ENCODE data around the gene CIB4.

The CIB4 gene

DNA sequence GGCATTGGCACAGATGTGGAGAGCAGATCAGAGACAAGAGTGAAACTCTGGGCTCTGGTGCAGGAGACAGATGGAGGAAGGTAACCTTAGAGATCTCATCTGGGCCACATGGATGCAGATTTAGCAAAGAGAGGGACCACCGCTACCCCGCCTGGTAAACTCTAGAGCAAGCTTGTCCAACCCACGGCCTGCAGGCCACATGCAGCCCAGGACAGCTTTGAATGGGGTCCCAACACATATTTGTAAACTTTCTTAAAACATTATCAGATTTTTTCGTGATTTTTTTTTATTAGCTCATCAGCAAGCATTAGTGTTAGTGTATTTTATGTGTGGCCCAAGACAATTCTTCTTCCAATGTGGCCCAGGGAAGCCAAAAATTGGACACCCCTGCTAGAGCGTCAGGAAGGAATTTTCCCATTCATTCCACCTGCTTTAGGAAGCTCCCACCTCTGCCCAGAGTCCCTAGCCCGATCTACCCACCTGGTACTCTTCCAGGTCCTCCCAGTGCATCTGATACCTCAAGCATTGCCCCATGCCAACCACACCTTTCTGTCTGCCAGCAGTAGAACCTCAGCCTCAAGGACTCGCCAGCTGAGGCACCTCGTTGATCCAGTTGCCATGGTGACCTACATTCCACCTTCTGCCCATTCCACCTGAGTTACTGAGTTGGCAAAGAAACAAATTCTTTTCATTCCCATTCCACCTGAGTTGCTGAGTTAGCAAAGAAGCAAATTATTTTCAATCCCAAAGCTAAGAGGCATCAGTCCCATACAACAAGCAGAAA lies at the start of gene CIB4:
CIB4 (minus strand) TSS at position 586 of the 784 bp plus-strand sequence; CDS start at position 534, 52 bp downstream.
- no peak for DNase-seq (ENCODE audit: low read depth in 2 of 2)

DNA sequence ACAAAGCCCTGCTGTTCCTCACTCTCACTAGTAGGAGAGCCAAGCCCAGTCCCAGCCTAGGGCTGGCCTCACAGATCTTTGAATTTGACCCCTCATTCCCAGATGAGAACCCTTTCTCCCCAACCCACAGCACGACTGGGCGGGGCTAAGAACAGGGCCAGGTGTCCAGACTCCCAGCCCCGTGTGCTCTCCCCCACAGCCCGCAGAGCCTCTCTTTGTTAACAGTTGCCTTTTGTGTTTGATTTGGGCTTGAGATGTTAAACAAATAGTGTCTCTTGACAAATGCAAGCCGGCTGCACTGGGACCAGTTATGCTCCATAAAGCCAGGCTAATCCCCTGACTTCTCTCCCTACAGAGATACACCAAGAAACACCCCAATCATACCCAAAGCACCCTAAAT lies 46.6 kb upstream of the CIB4 start:
- no peak for DNase-seq (ENCODE audit: low read depth in 2 of 2)

DNA sequence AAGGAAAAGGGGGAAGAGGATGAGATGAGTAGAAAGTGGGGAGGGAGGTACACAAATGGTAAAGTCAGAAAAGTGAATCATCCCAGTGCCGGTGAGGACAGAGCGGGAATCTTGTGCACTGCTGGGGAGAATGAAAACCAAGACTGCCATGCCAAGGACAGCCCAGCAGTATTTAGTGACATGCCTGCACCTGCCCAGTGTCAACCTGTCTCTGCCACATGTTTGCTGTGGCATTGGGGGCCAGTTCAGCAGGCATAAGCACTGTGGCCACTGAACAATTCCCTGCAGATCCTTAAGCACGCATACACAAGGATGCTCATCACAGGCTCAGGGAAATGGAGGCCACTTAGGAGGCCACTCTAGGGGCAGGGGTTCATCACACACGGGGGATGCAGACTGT lies 46.2 kb upstream of the CIB4 start:
- DNase-seq (ENCODE audit: low read depth in 2 of 2) = no peak

DNA sequence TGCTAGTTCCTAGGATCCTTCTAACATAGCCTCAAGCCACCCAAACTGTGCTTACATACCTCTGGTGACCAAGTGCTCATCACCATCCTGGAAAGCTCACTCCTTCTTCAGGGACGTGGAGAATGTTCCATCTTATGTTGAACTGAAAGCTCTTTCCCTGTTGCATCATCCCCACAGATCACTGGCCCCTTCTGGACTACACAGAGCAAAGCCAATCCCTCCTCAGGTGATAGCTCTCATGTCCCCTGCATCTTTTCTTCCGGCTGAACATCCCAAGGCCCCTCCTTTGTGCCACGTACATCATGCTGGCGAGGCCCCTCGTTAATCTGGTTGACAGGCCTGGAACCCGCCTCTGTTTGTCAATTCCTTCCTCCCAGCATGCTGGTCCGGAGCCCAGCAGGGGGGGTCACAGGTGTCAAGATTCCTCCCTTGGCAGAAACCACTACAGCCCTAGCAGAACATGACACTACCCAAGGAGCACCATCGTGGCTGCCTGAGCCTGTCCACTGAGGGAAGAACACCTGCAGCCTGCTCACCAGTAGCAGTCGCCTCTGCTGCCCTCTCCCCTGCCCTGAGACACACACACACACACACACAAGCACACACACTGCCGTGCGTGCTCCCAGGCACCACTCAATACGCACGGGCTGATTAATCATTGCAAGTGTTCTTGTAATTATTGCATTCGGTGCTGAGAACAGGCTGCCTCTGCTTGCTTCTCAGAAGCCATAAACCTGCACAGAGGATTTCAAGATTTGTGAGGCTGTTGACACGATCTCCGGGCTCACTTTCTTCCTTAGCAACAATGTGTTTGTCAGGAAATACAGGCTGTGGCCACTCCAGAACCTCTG lies 45.0 kb upstream of the CIB4 start:
- no peak for DNase-seq (ENCODE audit: low read depth in 2 of 2)

DNA sequence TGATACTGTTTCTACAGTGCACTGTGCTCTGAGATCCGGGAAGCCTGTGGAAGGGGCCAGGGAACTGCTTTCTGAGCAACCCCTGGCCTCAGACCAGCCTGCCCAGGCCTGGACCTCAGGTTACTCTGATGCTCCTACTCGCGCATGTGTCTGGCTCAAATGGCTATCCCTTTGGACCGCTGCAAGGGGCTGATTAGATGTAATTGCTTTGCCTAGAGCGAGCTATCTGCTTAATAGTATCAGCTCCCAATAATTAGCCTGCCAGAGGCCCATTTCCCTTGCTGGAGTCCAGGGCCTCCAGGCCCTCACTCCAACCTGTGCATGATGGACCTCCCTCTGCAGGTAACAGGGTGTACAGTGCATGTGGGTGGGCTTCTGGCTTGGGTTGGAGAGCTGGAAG lies 44.2 kb upstream of the CIB4 start:
- DNase-seq (ENCODE audit: low read depth in 2 of 2) = no peak

DNA sequence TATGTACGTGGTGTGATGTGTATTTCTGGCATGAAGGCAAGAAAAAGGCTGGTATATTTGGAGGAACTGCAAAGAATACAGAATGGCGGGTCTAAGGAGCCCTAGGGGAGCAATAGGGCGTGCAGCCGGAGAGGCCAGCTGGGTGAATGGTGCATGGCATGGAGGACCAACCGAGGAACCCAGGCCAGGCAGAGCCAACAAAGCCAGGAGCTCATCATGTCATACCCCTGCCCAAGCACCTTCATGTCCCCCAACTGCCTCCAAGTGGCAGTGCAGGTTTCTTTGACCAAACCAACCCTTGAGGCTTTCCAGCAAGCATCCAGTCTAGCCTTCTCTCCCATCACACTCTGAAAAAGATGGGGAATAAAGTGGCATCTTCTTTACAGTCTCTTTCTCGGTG lies 42.4 kb upstream of the CIB4 start:
- no peak for DNase-seq (ENCODE audit: low read depth in 2 of 2)

DNA sequence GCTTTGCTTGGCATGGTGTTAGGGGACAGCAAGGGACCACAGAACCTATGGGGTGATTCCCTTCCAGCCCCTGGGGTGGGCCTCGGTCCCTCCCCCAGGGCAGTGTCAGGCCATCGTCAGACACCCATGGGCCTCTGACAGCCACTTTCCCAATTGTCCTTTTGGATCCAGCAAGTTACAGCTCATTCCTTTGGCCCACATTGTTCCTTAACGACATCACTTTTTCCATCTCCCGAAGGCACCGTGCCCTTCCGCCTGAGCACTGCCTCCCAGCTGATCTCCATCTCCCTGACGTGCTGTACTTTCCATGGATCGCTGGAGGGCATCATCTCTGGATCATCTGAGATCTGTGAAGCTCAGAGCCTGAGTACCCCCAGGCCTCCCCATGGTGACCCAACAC lies 41.0 kb upstream of the CIB4 start:
- no peak for DNase-seq (ENCODE audit: low read depth in 2 of 2)

DNA sequence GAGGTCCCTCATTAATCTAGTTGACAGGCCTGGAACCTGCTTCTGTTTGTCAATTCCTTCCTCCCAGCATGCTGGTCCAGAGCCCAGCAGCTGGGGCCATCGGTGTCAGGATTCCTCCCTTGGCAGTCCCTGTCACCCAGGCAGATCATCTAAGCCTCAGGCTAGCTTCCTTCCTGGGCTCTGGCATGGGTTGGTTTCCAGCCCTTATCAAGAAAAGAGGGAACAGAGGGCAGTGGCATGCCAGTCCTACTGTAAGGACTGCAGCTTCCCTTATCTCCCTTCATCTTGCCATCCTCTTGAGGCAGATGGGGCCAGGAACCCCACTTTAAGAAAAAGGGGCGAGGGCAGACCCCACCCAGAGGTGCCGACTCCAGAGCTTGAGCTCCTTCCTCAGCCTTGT lies 40.5 kb upstream of the CIB4 start:
- no peak for DNase-seq (ENCODE audit: low read depth in 2 of 2)

DNA sequence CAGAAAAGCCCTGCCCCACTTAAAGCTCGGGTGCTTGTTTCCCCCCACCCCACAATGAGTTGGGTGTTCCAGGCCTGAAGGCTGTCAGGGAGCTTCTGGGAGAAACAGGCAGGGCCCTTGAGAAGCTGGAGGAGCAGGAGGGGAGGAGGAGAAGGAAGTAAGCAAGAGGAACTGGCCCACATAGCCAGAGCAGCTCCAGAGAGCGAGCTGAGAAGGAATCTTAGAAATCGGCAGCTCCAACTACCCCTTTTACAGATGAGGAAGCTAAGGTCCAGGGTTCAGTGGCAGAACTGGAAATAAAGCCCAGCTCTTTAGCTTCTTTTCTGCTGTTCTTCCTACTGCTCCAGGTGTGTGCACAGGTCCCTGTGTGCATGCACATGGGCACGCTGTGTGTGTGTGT lies 38.7 kb upstream of the CIB4 start:
- no peak for DNase-seq (ENCODE audit: low read depth in 2 of 2)

DNA sequence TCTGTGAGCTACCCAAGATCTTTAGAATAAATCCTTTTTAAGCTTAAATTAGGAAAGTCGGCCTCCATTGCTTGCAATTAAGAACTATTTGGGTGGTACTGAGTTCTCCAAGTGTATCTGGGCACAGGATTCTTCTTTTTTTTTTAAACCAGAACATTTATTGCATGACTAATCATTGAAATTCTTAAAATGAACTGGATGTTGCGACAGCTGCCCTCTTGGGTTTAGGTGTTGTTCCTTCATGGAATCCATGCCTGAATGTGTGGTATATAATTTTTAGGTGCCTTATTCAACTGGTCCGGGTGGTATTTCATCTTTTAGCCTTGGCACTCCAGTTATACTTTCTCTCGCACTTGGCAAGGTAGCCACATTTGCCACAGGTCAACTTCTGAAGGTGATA lies 36.9 kb upstream of the CIB4 start:
- no peak for DNase-seq (ENCODE audit: low read depth in 2 of 2)

DNA sequence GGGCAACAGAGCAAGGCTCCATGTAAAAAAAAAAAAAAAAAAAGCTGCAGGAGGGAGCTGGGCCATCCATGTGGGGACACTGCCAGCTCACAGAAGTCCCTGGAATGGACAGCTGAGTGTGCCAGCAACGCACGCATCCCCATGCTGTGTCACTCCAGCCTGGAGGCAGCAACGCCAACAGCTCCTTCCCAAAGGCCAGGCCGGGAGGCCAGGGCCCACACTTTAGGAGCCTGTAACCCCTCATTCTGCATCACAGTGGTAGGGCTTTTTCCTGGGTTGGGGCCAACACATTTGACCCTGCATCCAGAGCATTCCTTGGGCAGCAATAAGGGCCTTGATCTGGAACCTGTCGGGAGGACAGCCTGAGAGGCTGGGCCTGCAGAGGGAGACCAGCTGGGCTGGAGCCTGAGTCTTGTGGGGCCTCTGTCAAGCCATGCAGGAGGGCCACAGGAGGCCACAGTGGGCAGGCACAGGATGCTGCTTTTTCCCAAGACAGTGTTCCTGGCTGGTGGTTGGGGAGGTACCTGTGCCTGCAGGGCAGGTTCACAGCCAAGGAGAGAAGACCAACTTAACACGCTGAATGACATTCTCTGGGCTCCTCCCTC lies 34.6 kb upstream of the CIB4 start:
- DNase-seq (ENCODE audit: low read depth in 2 of 2) = no peak

DNA sequence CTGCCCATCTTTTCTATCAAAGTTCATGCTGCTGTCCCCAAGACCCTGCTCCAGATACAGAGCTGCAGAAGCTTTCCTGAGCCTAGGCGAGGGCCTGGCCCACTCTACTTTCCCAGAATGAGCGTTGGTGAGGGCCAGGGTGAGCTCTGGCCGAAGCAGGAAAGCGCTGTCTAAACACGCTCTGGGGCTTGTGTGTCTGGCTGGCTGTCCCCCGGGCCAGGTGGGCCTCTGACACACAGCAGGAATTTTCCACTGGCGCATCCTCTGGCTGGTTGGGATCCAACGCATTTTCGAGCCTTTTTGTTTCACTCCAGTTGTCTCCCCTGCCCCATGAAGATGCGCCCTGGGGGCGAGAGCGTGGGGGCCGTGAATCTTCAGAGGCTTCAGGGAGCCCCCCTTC lies 33.6 kb upstream of the CIB4 start:
- no peak for DNase-seq (ENCODE audit: low read depth in 2 of 2)

DNA sequence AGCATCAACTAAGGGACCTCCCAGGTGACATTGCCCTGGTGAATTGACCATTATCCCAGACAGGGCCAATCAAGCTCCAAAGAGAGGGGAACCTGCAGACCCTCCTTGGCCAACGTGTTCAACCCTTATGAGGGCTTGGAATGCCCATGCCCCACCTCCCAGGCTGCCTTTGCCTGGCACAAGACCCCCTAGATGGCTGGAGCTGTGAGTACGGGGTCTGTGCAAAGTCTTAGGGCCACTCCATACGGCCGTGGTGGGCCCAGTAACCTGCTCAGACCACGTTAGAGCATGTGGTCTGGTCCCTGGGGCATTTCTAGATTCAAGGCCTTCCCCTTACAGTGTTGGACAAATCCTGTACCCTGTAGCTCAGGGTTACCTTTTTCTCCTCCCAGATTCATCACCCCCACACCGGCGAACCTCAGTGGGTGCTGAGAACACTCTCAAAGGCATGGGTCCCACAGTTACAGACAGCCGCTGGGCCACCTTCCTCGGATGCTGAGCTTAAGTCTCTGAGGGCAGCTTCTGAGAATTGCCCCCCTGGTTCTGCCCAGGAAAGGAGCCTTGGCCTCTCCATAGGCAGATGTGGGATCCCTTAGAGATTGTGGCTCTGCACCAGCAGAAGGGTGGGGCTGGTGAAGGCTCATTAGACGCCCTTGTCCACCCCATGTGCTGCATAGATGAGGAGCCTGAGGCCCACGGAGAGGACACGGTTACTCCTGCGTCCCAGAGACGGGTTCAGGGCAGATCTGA lies 33.0 kb upstream of the CIB4 start:
- no peak for DNase-seq (ENCODE audit: low read depth in 2 of 2)

DNA sequence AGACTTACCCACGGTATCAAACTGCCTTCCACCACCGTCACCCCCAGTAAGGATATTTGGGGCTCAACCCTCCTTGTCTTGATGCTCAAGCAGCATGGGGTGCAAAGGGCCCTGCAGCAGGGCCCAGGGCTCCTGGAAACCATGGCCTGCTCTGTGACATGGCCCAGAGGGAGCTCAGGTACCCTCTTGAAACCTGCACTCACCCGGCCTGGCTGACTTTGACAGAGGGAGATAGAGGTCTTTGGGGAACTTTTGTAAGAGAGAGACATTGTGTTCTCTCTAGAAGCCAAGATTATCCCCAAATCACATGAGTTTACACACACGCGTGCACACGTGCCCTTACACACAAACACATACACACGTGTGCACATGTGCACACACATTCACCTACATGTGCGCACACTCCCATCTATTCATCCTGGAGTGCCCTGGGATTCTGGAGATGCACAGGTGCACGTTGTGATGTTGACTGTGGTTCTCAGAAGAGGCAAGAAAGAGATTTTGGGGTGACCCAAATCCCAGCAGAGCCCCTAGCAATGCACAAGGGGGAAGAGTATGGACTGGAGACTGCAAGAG lies 31.7 kb upstream of the CIB4 start:
- DNase-seq (ENCODE audit: low read depth in 2 of 2) = no peak

DNA sequence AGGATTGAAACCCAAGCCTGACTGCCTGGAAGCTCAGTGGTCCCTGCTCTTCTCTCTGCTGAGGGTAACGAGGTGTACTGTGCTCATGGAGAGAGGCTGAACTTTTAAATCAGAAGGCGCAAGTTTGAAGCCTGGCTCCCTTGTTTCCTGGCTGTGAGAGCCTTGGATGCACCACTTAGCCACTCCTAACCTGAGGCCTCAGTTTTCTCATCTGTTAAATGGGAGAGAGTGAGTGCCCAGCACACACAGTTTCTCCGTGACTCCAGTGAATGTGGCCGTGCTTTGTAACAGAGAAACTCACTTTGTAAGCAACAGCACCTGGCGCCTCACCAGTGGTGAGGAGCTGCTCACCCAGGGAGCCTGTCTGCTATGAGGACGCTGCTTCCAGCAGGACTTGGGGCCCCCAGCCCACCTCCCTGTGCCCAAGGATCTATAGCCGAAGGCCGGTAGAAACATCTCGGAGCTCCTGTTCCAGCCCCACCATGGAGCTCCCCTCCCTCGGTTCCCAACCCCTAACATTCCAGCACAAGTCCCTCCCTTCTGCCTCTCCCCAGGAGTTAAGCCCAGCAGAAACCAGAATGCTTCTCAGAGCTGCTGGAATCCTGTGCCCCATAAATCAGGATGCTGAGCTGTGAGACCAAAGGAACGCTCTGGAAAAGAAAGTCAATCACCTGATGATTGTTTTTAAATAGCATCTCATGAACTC lies 31.1 kb upstream of the CIB4 start:
- DNase-seq (ENCODE audit: low read depth in 2 of 2) = no peak

DNA sequence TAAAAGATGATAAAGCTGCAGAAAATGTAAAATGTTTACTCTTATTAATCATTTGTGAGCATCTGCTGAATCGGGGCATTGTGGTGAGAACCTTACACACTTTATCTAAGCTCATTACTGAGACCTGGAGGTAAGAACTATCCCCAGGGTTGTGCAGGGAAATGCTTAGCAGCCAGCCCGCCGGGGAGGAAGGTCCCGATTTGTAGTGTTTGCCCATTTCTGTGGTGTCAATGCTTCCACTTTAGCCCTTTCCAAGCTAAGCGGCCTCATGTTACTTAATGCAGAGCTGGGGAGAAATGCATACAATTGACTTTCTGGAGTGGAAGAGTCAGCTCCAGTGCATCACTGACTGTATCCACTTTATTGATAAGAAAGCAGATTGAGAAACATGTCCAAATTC lies 30.5 kb upstream of the CIB4 start:
- DNase-seq (ENCODE audit: low read depth in 2 of 2) = no peak

DNA sequence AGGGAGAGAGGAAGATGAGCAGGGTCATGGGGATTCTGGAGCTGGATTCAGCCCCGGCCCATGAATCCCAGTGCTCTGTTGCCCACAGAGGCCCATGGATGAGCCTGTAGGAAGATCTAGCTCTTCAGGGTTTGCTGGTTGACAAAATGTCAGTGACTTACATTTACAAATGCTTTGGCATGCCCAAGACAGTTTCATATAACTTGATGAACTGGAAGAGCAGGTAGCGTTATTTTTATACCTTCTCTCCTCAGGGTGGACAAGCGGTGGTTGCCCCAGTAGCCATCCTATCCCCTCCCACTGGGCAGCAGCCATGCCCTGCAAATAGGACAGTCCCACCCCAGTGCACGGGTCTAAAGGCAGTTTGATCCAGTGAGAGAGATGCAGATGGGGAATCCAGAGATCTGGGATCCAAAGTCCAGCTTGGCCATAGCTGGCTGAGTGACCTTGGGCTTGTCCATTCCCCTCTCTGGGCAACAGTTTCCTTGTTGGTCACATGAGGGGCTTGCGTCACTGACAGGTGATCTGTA lies 29.8 kb upstream of the CIB4 start:
- no peak for DNase-seq (ENCODE audit: low read depth in 2 of 2)

DNA sequence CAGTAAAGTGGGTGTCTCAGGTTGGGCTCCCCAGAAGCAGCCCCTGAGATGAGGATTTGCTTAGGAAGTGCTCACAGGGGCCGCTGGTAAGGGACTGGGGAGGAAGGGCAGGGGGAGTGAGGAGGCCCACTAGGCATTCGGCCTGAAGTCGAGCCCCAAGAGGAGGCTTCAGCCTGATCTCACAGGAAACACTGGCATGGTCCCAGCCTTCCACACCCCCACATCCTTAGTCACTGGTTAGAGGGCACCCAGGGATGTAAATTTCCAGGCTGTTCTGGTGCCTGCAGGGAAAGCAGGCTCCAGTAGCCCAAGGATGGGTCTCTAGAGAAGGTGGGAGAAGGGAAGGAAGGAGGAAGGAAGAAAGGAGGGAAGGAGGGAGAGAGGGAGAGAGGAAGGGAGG lies 29.0 kb upstream of the CIB4 start:
- DNase-seq (ENCODE audit: low read depth in 2 of 2) = no peak

DNA sequence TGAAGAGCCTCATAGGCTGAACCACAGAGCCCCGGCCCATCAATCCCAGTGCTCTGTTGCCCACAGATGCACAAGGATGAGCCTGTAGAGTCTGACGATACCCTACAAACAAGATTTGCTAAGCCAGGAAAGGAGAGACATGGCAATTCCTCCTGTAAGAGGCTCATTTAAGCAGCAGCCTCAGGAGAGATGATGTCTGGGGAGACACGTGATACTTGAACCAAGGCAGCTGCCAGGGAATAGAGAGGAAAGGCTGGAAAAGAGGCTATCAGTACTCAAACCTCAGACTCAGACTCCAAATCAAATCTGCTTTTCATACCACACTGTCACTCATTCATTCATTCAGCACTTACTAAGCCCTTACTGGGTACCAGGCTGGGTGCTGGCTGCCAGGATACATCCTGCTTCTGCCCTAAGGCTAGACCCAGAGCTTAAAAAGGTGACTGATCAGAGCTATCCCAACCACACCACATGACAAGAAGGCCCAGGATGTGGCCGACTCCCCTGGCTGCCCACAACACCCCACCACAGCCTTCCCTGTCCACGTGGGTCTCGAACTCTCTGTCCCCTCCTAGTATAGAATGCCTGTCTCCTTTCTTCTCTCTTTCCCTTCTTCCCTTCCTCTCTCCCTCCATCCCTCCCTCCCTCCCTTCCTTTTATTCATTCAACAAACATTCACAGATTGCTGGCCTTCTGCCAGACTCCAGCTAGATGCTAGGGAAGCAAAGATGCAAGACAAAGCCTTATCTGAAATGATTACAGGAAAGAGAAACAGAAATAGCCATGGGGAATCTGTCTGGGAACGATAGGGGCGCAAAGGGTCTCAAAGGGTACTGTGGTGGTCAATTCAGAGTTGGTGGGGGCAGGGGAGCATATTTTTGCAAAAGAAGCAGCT lies 27.9 kb upstream of the CIB4 start:
- no peak for DNase-seq (ENCODE audit: low read depth in 2 of 2)

DNA sequence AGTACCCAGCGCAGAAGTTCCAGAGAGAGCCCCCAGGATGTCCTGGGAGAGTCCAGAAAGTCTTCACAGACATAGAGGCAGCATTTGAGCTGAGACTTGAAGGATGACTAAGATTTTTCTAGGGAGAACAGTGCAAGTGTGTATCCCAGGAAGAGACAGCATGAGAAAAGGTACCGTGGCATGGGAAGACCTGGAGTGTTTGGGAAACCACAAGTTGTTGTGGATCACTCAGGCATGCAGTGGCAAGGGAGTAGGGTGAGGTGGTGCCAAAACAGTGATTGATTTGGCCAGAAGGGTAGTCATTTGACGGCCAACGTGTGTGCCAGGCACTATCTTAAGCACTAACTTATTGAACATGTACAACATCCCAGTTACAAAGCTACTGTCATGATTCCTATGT lies 26.9 kb upstream of the CIB4 start:
- no peak for DNase-seq (ENCODE audit: low read depth in 2 of 2)

All from stimulated activated CD4-positive, alpha-beta T cell treated with anti-CD3 and anti-CD28 coated beads, Interleukin-1b, Interleukin-23, amount 100 ng/mL, for 4 hours (primary cell).